ENCODE results near the gene ELP5.

The ELP5 gene

DNA sequence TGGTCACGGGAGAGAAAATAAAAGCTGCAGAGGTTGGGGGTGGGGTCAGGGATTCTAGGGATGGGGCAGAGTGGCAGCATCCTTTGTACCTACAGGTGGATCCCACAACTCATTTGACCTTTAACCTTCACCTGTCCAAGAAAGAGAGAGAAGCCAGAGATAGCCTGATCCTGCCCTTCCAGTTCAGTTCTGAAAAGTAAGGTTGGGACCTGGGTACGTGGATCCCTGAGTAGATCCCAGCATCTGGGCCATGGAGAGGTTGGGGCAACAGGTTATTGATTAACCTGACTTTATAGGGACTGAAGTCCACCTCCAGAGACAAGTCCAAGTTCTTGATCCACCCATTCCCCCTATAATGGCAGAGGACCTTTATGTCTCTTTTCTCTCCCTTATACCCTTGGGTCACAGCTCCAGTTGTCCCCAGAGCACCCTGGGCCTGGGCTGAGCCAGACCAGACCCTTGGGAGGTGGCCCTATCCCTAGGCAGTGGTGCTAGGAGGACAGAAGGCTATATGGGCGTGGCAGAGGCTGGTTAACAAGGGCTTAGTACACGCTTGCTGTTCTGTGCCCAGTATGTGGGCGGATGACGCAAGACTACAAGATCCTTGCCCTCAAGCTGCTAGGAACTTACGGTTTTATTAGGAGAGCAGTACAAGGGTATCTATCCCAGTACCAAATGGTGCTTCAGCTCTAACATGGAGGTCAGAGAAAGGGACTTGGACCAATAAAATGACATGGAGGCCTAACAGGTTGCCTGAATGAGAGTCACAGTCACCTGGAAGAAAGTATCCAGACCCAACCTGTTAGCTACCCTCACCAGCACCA is 6.9 kb downstream of the ELP5 start:
- DNase-seq = peak; percentile 92

DNA sequence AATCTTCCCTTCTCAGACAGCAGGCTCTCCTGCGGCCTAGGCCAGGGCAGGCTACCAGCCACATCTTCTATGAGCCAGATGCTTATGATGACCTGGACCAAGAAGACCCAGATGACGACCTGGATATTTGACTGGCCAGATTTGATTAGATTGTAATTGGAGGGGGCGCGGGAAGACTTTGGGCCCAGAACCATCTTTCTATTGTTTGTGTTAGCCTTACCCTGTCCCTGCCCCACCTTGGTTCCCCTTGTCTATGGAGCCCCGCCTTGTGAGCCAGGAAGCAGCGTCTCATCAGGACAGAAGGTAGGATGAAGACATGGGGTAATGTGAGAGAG is 7.5 kb downstream of the ELP5 start:
- DNase-seq = no peak

DNA sequence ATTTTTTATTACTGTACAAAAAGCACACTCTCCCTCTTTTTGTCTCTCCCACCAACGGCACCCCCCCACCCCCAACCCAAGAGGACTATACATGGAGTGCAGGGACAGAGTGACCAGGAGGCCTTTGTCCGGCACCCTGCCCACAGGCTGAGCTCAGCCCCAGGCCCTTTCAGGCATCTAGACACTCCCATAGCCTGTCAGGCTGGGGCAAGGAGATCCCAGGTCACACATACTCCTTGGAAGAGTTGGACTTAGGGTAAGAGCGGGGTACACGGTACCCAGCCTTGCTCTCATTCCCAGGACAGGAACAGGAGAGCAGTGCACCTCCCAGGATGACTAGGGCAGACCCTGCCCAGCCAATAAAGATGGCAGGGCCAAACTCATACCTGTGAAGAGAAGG is 8.1 kb downstream of the ELP5 start:
- no peak for DNase-seq

DNA sequence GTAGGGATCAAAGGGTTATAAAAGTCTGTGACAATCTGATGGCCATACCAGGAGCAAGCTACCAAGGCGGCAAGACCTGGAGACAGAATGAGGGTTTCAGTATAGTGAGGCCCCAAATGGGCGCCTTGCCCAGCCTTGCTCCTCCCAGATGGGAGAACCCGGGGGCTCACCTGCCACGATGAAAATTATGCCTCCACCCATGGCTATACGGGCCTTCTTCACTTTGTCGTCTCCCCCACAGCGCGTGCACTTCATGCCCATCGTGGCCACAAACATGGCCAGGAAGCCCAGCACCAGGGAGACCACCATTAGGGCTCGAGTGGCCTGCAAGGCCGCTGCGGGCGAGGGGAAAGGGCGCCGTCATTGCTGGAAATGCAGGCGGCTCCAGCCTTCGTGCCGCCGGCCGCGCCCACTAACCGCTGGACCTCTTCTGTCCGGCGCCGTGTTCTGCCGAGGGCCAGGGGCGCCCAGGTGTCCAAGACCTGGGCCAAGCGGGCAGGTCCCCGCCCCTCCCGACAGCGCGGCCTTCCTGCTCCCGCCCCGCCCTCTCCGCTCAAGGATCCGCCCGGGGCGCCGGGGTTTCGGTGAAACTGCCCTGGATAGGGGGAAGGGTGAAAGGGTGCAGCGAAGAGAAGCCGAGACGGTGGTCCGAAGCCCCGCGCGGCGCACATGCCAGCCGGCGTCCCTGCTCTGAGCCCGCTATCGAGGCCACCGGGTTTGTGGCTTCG is 8.8 kb downstream of the ELP5 start:
- DNase-seq = no peak

DNA sequence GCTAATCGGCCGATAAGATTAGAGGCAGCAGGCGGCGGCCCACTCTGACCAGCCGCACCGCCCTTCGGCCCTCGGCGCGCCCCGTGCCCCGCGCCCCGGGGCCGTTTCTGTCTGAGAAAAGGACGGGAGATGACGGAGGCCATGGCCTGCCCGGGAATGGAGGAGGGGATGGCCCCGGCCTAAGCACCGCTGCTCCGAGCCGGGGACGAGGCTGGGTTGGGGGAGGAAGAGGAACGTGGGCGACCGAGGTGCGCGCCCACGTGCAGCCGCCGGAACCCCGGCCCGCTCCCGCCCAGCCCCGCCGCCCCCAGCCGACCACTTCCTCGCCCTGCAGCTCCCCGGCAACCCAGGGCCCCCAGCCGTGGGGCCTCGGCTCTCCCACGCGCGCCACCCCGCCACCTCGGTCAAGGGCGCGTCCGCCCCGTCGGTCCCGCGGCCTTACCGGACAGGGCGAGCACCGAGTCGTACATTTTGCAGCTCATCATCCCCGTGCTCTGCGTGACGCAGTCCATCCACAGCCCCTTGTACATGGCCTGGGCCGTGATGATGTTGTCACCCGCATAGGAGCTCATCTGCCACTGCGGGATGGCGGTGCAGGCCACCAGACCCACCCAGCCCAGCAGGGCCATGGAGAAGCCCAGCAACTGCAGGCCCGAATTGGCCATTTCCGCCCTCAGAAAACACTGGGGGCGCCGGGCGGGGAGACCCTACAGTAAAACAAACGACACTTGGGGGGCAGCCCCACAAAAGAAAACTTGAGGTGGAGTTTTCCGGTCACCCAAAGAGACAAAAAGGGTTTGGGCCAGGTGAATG is 9.6 kb downstream of the ELP5 start:
- DNase-seq = no peak

DNA sequence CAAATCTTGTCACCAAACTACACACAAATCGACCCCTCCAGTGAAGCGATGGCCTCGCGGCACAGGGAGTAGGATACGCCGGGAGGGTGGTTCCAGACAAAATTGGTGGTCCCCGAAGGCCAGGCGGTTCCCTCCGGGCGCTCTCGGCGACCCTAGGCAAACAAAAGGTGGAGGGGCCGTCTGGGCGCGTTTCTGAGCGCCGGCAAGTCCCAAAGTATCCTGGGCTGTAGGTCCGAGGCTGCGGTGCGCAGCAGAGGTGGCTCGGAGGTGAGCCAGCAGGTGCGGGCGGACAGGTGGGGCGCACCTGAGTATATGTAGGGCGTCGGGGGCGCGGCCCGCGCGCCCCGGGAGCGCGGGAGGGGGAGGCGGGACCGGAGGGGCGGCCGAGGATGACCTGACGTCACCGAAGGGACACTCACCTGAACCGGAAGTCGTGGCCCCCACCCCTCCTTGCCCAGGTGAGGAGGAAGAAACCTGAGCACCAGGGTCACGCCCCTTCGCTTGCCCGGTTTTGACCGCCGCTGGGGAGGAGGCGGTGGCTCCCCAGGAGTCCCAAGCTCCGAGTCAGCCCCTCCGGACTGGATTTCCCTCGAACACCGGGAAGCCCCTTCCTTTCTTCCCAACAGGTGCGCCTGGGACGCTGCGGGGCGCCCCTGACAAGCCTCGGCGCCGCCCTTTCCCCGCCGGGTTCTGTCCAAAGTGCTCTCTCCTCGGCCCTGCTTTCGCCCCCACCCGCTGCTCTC is 10.3 kb downstream of the ELP5 start, which contains the start of gene CLDN7:
Gene CLDN7 (minus strand): TSS at position 287 of the 743 bp plus-strand sequence. CDS start 435 bp downstream, outside the sequence.
- no peak for DNase-seq

DNA sequence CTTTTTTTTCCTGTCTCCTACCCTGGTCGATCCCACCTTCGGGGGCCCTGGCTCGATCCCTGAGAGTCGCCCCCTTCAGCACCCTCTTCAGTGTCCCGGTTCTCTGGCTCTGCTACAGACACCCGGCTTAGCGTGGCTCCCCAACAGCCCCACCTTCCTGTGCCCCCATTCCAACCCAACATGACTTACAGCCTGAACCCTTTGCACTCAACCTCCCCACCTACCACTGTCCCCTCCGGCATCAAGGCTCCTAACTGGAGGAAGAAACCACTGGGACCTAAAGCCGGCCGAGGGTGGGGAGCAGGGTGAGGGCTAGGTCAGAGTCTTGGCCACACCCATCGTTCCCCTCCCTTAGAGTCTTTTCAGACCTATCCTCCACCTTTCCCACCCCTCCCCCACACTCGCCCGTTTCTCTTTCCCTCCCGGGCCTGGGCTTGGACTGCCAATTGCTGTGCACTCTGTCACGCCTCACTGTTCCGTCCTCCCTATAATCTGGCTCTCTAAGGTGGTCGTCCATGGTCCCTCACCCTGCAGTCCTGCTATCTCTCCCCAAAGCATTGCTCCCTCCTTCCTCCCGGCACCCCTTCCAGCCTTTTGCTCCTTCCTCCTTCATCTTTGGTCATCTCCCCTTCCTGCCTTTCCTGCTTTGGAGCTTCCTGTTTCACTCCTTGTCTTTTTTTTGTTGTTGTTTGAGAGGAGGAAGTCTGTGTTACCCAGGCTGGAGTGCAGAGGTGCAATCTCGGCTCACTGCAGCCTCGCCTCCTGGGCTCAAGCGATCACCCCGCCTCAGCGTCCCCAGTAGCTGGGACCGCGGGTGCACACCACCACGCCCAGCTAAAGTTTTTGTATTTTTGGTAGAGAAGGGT is 11.2 kb downstream of the ELP5 start:
- peak; percentile 61 for DNase-seq

DNA sequence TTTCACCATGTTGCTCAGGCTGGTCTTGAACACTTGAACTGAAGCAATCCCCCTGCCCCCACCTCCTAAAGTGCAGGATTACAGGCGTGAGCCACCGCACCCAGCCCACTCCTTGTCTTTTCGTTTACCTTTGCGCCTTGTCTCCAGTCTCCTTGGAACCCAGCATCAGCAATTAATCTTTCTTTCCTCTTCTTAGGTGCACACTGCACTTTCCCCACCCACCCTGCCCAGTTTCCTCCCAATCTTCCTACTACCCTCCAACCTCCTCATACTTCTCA is 11.7 kb downstream of the ELP5 start:
- no peak for DNase-seq

DNA sequence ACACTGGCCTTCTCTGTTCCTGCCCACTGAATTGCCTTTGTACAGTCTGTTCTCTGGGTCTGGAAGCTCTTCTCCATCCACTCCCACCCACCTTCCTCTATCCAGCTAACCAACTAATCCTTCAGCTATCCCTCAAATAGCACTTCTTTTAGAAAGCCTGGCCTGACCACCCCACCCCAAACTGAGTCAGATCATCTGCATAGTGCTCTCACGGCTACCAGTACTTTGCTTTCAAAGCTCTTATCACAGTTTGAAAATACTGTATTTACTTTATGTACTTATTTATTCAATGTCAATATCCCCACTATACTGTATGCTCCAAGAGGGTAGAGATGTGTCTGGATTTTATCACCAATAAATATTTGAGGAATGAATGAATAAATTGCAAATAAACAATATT is 14.8 kb downstream of the ELP5 start:
- no peak for DNase-seq

DNA sequence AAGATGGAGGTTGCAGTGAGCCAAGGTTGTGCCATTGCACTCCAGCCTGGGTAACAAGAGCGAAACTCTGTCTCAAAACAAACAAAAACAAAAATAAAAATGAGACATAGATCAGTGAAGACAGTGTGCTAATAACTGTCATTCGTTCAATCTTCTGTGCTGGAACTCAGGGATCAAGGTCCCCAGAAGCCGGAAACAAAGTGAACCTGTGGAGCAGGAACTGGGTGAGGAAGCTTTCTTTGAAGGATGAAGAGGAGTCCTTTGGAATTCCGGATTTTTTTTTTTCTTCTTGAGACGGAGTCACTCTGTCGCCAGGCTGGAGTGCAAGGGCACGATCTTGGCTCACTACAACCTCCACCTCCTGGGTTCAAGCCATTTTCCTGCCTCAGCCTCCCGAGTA is 27.4 kb downstream of the ELP5 start:
- no peak for DNase-seq

DNA sequence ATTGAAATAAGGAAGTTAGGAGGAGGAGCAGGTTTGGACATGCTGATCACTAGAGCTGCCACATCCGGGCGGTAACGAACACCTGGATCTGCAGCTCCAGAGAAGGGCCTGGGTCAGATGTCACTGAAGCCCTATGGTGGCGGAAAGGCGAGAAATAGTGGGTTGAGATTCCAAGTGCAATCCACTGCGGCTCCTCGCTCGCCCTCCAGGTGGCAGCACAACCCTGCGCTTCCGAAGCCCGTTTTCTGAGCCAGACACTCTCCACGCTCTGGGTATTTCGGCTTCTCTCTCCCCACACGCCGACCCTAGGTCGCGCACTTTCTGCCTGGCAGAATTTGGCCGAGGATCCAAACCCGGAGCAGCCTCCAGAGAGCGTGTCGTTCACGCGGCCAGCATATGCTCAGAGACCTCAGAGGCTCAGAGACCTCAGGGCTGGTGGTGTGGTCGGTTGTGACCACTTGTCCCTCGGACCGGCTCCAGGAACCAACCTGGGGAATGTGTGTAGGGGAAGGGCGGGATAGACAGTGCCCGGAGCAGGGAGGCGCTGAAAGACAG is 28.6 kb downstream of the ELP5 start:
- peak; percentile 78 for DNase-seq

DNA sequence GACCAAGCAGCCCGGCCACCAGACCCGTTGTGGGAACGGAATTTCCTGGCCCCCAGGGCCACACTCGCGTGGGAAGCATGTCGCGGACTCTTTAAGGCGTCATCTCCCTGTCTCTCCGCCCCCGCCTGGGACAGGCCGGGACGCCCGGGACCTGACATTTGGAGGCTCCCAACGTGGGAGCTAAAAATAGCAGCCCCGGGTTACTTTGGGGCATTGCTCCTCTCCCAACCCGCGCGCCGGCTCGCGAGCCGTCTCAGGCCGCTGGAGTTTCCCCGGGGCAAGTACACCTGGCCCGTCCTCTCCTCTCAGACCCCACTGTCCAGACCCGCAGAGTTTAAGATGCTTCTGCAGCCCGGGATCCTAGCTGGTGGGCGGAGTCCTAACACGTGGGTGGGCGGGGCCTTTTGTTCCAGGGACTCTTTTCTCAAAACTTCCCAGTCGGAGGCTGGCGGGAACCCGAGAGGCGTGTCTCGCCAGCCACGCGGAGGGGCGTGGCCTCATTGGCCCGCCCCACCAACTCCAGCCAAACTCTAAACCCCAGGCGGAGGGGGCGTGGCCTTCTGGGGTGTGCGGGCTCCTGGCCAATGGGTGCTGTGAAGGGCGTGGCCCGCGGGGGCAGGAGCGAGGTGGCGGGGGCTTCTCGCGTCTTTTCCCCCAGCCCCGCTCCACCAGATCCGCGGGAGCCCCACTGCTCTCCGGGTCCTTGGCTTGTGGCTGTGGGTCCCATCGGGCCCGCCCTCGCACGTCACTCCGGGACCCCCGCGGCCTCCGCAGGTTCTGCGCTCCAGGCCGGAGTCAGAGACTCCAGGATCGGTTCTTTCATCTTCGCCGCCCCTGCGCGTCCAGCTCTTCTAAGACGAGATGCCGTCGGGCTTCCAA is 29.3 kb downstream of the ELP5 start, which contains the start of gene SLC2A4:
Gene SLC2A4 (plus strand): TSS at position 645 of the 879 bp plus-strand sequence. CDS start 217 bp downstream, at position 862.
- peak; percentile 96 for DNase-seq

DNA sequence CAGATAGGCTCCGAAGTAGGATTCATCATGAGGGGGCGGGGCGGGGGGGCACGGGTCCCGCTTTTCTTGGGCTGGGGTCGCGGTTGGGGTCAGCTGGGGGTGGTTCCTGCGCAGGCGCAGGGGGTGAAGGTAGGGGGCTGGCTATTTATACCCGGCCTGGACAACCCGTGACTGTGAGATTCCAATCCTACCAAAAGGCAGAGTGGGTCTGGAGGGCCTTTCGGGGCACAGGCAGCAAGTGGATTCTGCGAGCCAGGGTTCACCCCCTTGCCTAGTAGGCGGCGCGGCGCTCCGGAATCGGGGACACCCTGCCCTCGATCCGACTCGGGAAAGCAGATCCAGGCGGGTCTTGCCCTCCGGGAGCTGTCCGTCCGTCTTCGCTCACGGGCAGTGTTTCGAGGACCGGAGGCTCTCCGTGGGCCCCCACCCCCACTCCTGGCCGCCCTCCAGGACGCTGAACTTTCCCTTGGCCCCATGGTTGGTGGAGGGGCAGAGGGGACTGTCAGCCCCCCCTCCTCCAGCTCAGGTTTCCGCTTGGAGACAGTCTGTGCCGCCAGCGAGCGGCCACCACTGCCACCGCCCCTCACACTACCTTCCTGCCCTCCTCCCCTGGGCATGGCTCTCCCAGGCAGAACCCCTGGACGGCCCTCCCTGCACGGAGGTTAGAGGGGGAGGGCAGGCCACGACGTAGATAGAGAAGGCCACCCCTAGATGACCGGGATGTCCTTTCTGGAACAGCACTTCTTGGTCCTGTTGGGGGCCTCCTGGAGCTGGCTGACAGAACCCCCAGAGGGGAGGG is 30.1 kb downstream of the ELP5 start:
- no peak for DNase-seq

DNA sequence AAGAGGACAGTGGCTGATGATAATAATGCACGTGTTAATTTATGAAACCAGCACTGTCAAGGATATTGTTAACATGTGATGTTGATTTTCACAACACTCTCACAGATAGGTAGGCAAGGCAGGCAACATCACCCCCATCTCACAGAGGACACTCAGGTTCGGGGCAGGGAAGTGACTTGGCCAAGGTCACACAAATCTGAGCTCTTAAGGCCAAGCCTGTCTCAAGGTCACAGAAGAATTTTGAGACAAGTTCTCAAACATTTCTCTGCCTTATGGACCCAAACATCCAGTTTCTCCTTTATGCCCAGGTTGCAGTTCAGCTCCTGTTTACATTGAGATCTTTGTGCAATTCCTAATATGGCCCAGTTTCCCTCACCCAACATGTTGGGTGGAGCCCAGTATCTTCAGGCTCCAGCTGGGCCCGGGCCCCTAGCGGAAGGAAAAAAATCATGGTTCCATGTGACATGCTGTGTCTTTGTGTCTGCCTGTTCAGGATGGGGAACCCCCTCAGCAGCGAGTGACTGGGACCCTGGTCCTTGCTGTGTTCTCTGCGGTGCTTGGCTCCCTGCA is 30.8 kb downstream of the ELP5 start:
- peak; percentile 36 for DNase-seq

DNA sequence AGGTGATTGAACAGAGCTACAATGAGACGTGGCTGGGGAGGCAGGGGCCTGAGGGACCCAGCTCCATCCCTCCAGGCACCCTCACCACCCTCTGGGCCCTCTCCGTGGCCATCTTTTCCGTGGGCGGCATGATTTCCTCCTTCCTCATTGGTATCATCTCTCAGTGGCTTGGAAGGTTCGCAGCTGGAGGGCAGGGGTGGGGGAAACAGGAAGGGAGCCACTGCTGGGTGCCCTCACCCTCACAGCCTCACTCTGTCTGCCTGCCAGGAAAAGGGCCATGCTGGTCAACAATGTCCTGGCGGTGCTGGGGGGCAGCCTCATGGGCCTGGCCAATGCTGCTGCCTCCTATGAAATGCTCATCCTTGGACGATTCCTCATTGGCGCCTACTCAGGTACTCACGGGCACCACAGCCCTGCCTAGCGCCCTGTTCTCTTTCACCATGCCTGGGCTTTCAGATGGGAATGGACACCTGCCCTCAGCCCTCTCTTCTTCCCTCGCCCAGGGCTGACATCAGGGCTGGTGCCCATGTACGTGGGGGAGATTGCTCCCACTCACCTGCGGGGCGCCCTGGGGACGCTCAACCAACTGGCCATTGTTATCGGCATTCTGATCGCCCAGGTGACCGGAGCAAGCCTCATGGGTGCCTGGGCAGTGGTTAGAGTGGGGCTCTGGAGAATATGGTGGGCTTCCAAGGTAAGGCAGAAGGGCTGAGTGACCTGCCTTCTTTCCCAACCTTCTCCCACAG is 31.6 kb downstream of the ELP5 start:
- peak; percentile 25 for DNase-seq

DNA sequence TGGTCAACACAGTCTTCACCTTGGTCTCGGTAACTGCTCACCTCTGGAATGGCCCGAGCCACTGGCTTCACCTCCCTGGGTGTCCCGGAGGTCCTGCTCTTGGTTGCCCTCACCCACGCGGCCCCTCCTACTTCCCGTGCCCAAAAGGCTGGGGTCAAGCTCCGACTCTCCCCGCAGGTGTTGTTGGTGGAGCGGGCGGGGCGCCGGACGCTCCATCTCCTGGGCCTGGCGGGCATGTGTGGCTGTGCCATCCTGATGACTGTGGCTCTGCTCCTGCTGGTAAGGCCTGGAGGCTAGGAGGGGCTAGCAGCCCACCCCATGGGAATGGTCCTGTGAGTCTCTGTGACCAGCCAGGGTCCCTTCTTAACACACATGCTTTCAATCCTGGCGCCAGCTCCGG is 32.9 kb downstream of the ELP5 start:
- DNase-seq = no peak

DNA sequence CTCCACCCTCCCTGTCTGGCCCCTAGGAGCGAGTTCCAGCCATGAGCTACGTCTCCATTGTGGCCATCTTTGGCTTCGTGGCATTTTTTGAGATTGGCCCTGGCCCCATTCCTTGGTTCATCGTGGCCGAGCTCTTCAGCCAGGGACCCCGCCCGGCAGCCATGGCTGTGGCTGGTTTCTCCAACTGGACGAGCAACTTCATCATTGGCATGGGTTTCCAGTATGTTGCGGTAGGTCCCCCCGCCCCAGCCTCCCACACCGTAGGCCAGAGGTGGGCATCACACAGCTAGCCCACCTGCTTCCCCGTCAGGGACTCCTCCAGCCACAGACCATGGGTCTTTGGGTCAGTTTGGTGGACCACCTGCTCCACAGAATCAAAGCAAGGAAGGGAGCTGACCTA is 33.7 kb downstream of the ELP5 start:
- no peak for DNase-seq

DNA sequence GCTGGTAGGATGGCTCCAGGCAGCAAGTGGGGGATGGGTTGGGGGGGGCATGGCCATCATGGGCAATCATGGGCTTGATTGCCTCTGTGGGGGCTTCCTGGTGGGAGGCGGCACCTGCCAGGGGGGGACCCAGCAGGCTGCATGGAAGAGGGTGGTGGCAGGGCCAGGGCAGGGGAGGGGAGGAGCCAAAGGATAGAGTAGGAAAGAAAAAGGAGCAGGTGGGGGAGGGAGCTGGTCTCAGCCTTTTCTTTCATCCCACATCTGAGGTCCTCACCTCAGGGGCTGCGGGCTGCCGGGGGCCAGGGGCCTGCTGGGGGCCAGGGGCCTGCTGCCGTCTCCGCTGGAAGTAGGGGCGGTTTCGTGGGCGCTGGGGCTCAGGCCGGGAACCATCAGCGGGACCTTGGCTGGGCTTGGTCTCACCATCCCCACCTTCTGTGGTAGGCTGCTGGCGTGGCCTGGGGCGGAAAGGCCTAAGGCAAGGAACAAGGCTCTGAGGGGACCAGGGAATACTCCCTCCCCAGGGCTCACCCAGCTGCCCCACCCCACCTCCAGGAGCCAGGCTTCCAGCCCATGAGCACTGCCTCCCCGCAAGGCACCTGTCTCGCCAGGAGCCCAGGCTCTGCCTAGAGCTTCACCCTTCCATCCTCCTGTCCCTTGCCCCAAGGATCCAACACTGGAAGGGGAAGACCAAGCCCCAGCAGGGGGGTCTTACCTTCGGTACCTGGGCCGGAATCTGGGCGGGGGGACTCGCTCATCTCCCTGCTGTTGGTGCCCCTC is 37.4 kb downstream of the ELP5 start:
- no peak for DNase-seq

Measured in inflammatory macrophage treated with lipopolysaccharide for 4 hours (primary cell).